ENCODE data around the gene FTCD.
A peak's percentile ranks its signal among the peaks of the same experiment; 100 is the strongest.
"Not testable (repeated sequence)": the region's sequence is repeated elsewhere in the genome, so short reads cannot be mapped to it uniquely, and the experiment has no call there.

FTCD gene

DNA sequence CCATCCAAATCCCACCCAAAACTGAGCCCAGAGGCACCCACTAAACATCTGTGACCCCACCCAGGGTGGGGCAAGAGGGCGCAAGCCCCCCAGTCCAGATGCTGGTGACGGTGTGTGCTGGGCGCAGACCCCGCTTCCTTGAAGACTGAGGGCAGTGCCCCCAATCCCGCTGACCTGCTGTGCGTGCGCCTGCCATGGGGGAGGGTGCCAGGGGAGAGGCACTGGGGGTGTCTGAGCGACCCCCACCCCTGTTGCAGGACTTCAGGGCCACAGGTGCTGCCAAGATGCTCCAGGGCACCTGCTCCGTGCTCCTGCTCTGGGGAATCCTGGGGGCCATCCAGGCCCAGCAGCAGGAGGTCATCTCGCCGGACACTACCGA, 44.2 kb downstream of the FTCD start:
- no peak overlapping the region for H3K4me3 ChIP-seq (ENCODE audit: control insufficient read depth, low read depth, low read length)
- TF ChIP-seq, protein P1, sequence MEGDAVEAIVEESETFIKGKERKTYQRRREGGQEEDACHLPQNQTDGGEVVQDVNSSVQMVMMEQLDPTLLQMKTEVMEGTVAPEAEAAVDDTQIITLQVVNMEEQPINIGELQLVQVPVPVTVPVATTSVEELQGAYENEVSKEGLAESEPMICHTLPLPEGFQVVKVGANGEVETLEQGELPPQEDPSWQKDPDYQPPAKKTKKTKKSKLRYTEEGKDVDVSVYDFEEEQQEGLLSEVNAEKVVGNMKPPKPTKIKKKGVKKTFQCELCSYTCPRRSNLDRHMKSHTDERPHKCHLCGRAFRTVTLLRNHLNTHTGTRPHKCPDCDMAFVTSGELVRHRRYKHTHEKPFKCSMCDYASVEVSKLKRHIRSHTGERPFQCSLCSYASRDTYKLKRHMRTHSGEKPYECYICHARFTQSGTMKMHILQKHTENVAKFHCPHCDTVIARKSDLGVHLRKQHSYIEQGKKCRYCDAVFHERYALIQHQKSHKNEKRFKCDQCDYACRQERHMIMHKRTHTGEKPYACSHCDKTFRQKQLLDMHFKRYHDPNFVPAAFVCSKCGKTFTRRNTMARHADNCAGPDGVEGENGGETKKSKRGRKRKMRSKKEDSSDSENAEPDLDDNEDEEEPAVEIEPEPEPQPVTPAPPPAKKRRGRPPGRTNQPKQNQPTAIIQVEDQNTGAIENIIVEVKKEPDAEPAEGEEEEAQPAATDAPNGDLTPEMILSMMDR (IDR thresholded peaks at IDR 0.05; ENCODE audit: control insufficient read depth, insufficient read depth, low read depth, low read length, missing control alignments) = no peak
- no peak for DNase-seq (ENCODE audit: low read depth)

DNA sequence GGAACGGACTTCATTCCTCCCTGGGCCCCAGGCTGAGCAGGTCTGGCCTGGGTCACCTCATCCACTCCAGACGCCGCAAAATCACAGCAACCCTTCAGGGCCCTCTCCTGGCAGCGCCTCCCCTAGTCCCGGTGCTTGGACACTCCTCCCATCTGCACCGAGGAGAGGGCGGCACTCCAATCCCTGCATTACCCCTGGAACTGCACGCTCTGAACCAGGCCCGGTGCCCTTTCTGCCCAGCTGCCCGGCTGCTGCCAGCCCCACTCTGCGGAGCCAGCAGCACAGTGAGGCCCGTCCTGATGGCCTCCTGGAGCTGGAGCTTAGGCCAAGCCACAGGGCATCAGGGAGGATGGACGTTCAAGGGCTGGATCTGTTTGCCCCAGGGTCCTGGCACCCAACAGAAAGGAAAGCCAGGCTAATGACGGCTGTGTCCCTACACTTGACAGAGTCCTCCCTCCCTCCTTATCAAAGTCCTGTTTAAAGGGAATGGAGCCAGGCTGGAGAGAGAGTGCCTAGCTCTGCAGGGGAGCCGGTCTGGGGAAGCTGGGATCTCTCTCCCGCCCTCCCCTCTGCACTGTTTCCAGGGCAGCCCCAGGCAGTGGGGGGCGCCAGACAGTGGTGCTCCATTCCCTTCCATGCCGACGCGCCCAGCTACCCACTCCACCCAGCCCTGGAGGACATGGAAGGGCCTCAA, 44.7 kb downstream of the FTCD start:
- TF ChIP-seq, protein P1 (IDR thresholded peaks at IDR 0.05; ENCODE audit: control insufficient read depth, insufficient read depth, low read depth, low read length, missing control alignments) = peak; percentile 31
- H3K4me3 ChIP-seq (ENCODE audit: control insufficient read depth, low read depth, low read length) = no peak overlapping the region
- no peak for DNase-seq (ENCODE audit: low read depth)

DNA sequence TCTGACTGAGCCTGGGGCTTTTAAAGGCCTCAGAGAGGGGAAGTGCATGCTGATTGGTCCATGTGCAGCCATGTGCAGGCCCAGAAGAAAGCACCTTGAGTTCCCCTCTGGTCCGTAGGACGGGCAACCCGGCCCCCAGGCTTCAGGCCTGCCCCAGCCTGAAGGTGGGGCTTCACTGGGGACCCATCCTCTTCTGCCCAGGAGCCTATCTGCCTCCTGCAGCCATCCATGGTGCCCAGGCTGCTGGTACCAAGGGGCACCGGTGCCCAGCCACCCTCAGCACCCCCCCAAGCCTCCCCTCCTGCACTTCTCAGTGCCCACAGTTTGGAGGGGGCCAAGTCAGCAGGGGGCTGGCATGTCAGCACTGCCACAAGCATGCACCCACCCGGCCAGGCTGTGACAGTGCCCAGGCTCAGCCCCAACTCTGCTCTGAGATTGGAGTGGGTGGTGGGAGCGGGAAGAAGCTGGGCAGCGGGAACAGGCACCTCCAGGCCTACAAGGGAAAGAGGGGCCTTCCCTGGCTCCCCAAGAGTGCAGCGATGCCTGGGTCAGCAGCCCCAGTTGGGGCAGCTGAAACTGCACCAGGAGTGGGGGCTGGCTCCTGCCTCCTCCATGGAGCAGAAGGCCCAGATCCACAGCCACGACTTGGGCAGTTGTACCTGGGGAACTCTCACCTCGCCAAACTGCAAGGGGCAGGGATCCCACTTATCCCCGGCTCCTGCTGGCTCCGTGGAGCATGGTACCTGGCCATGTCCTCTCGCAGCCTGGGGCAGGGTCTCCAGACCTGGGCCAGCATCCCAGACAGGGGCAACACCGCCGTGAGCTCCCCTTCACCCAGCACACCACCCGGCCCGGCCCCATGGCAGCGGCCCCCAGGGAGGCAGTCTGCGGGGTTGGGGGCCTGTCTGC, 45.8 kb downstream of the FTCD start:
- TF ChIP-seq, protein P1 (IDR thresholded peaks at IDR 0.05; ENCODE audit: control insufficient read depth, insufficient read depth, low read depth, low read length, missing control alignments) = no peak
- DNase-seq (ENCODE audit: low read depth) = no peak

DNA sequence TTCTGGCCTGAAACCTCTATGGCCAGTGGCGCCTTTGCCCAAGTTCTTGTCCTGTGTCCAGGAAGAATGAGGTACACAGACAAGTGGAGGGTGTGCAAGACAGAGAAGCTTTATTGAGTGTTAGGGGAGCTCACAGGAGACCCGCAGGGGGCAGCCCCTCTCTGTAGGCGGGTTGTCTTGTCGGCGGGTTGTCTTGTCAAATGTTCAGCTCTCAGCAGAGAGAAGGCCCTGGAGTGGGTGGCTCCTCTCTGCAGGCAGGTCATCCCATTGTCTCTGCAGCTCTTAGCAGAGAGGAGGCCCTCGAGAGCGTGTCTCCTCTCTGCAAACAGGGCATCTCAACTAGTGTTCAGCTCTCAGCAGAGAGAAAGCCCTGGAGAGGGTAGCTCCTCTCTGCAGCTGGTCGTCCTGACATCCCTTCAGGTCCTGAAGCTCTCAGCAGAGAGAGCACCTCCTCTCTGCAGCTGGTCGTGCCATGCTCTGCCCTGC, 46.5 kb downstream of the FTCD start:
- DNase-seq (ENCODE audit: low read depth) = no peak
- TF ChIP-seq, protein P1 (IDR thresholded peaks at IDR 0.05; ENCODE audit: control insufficient read depth, insufficient read depth, low read depth, low read length, missing control alignments) = no peak
- H3K4me3 ChIP-seq (ENCODE audit: control insufficient read depth, low read depth, low read length) = no peak overlapping the region

More for the DNA sequence above, 45.8 kb downstream of the FTCD start:
- H3K4me3 ChIP-seq (ENCODE audit: control insufficient read depth, low read depth, low read length) = no peak overlapping the region

DNA sequence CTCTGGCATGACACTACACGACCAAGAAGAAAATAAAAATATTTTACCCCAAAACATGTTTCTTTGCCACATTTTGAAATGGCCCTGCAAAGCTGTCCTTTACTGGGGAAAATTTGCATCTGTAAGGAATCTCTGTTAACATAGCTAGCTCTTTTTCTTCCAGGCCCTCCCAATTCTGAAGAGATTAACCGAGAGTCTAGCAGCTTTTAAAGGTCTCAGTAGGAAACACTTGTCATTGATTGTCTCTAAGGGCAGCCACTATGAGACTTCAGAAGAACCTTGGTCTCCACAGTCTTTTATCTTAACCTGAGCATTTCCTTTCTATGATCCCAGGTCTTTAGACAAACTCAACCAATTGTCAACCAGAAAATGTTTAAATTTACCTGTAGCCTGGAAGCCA, 48.0 kb downstream of the FTCD start:
- not testable (repeated sequence) for DNase-seq (ENCODE audit: low read depth); H3K4me3 ChIP-seq (ENCODE audit: control insufficient read depth, low read depth, low read length)

DNA sequence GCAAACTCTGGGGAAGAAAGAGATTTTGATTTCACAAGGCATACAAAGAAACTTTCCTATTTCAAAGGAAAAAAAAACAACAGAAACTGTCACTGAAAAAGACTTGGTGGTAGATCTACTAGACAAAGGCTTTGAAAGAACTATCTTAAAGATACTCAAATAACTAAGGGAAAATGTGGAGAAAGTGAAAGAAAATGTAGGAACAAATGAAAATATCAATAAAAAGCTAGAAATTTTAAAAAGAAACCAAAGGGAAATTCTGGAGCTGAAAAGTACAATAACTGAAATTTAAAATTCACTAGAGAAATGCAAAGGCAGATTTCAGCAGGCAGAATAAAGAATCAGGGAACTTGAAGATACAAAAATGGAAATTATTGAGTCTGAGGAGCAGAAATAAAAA, 51.3 kb downstream of the FTCD start:
- no peak for DNase-seq (ENCODE audit: low read depth)
- TF ChIP-seq, protein P1 (IDR thresholded peaks at IDR 0.05; ENCODE audit: control insufficient read depth, insufficient read depth, low read depth, low read length, missing control alignments) = no peak
- H3K4me3 ChIP-seq (ENCODE audit: control insufficient read depth, low read depth, low read length) = no peak overlapping the region

DNA sequence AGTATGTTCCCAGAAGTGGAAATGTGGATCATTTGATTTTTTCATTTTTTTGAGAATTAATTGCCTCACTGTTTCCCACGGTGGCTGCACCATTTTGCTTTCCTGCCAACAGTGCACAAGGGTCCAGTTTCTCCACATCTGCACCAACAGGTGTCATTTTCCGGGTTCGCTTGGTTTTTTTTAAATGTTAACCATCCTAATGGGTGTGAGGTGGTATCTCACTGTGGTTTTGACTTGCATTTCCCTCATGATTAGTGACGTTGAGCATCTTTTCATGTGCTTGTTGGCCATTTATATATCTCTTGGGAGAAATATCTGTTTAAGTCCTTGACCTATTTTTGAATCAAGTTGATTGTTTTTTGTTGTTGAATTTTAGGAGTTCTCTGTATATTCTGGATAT, 54.5 kb downstream of the FTCD start:
- H3K4me3 ChIP-seq (ENCODE audit: control insufficient read depth, low read depth, low read length) = peak overlapping the region; percentile 75
- no peak for DNase-seq (ENCODE audit: low read depth)
- TF ChIP-seq, protein P1 (IDR thresholded peaks at IDR 0.05; ENCODE audit: control insufficient read depth, insufficient read depth, low read depth, low read length, missing control alignments) = no peak
